Measurements from ENCODE around the gene CCDC146. TPM values are rescaled to one million over a fixed set of nuclear protein-coding genes. Genes with fewer than 3 reads are reported as not detected.
A peak's percentile ranks its signal among the peaks of the same experiment; 100 is the strongest.

CCDC146 gene
- total and polyA plus RNA-seq, 4 donors: 1.3 to 3.9 (median 3.1) TPM

DNA sequence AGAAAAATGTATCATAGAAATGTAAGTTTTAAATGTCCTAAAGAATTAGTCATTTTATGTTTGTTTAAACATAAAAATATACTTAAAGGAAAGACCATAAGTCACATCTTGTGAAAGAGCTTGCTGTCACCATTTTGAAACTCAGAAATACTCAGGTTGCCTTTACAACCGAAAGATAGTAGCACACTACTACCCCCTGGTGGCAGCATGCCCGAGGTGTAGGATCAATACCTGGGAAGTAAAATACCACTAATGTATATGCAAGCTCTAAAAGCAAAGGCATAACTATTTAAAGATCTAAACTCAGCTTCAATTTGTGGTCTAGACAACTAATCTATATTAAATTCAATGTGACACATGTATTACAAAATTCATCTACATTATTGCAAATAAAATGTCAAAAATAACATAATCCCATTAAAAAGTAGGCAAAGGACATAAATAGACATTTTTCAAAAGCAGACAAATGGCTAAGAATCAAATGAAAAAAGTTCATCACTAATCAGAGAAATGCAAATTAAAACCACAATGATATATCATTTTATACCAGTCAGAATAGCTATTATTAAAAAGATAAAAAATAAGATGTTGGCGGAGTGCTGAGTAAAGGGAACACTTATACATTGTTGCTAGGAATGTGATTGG lies 124.9 kb downstream of the CCDC146 start:
- Histone ChIP-seq H3K27me3 (ENCODE audit: control insufficient read depth in 4 of 4, insufficient read depth in 4 of 4, low read length in 3 of 4) (no peaks in the 10 kb centered on the region), H3K4me3 (ENCODE audit: low read depth in 1 of 3, low read length in 3 of 3) (no peak overlapping the region), H3K9ac (ENCODE audit: low read depth in 1 of 2, low read length in 2 of 2) (no peak overlapping the region), H3K27ac (ENCODE audit: low read depth in 1 of 2, low read length in 2 of 2) (no peak overlapping the region), H3K36me3 (ENCODE audit: control insufficient read depth in 4 of 4, insufficient read depth in 3 of 4, low read depth in 1 of 4, low read length in 3 of 4) (no peaks in the 10 kb centered on the region), H3K9me3 (ENCODE audit: control insufficient read depth in 4 of 4, low read length in 3 of 4) (no peaks in the 10 kb centered on the region), H3K4me1 (ENCODE audit: control insufficient read depth in 4 of 4, insufficient read depth in 4 of 4, low read length in 3 of 4) (peaks cover 0 to 13% (median 2%) of the 10 kb centered on the region in 4 donors)
- TF ChIP-seq EGR1 (IDR thresholded peaks at IDR 0.05; ENCODE audit: low read depth in 2 of 2) (no peak), HNF4G (IDR thresholded peaks at IDR 0.05) (no peak), RXRA (IDR thresholded peaks at IDR 0.05) (peak in 1 of 2 donors; percentile 13), SP1 (IDR thresholded peaks at IDR 0.05) (no peak), TAF1 (conservative IDR thresholded peaks at IDR 0.05) (no peak), RAD21 (IDR thresholded peaks at IDR 0.05) (peak; percentile 96 to 98), YY1 (IDR thresholded peaks at IDR 0.05) (peak; percentile 92)
- TF ChIP-seq, protein P1, sequence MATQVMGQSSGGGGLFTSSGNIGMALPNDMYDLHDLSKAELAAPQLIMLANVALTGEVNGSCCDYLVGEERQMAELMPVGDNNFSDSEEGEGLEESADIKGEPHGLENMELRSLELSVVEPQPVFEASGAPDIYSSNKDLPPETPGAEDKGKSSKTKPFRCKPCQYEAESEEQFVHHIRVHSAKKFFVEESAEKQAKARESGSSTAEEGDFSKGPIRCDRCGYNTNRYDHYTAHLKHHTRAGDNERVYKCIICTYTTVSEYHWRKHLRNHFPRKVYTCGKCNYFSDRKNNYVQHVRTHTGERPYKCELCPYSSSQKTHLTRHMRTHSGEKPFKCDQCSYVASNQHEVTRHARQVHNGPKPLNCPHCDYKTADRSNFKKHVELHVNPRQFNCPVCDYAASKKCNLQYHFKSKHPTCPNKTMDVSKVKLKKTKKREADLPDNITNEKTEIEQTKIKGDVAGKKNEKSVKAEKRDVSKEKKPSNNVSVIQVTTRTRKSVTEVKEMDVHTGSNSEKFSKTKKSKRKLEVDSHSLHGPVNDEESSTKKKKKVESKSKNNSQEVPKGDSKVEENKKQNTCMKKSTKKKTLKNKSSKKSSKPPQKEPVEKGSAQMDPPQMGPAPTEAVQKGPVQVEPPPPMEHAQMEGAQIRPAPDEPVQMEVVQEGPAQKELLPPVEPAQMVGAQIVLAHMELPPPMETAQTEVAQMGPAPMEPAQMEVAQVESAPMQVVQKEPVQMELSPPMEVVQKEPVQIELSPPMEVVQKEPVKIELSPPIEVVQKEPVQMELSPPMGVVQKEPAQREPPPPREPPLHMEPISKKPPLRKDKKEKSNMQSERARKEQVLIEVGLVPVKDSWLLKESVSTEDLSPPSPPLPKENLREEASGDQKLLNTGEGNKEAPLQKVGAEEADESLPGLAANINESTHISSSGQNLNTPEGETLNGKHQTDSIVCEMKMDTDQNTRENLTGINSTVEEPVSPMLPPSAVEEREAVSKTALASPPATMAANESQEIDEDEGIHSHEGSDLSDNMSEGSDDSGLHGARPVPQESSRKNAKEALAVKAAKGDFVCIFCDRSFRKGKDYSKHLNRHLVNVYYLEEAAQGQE (IDR thresholded peaks at IDR 0.05): no peak
- TF ChIP-seq, protein P2, sequence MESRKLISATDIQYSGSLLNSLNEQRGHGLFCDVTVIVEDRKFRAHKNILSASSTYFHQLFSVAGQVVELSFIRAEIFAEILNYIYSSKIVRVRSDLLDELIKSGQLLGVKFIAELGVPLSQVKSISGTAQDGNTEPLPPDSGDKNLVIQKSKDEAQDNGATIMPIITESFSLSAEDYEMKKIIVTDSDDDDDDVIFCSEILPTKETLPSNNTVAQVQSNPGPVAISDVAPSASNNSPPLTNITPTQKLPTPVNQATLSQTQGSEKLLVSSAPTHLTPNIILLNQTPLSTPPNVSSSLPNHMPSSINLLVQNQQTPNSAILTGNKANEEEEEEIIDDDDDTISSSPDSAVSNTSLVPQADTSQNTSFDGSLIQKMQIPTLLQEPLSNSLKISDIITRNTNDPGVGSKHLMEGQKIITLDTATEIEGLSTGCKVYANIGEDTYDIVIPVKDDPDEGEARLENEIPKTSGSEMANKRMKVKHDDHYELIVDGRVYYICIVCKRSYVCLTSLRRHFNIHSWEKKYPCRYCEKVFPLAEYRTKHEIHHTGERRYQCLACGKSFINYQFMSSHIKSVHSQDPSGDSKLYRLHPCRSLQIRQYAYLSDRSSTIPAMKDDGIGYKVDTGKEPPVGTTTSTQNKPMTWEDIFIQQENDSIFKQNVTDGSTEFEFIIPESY (IDR thresholded peaks at IDR 0.05): no peak
- TF ChIP-seq, protein P3, sequence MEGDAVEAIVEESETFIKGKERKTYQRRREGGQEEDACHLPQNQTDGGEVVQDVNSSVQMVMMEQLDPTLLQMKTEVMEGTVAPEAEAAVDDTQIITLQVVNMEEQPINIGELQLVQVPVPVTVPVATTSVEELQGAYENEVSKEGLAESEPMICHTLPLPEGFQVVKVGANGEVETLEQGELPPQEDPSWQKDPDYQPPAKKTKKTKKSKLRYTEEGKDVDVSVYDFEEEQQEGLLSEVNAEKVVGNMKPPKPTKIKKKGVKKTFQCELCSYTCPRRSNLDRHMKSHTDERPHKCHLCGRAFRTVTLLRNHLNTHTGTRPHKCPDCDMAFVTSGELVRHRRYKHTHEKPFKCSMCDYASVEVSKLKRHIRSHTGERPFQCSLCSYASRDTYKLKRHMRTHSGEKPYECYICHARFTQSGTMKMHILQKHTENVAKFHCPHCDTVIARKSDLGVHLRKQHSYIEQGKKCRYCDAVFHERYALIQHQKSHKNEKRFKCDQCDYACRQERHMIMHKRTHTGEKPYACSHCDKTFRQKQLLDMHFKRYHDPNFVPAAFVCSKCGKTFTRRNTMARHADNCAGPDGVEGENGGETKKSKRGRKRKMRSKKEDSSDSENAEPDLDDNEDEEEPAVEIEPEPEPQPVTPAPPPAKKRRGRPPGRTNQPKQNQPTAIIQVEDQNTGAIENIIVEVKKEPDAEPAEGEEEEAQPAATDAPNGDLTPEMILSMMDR (IDR thresholded peaks at IDR 0.05; ENCODE audit: low read depth, low read length, missing input control): peak; percentile 89
- TF ChIP-seq, protein P4, sequence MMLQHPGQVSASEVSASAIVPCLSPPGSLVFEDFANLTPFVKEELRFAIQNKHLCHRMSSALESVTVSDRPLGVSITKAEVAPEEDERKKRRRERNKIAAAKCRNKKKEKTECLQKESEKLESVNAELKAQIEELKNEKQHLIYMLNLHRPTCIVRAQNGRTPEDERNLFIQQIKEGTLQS (IDR thresholded peaks at IDR 0.05): no peak
- TF ChIP-seq, protein P5, sequence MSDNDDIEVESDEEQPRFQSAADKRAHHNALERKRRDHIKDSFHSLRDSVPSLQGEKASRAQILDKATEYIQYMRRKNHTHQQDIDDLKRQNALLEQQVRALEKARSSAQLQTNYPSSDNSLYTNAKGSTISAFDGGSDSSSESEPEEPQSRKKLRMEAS (IDR thresholded peaks at IDR 0.05): no peak
- DNase-seq (ENCODE audit: low spot score): peak; percentile 78
- 34% methylated on average over 3 of the region's 3 CpGs for WGBS

DNA sequence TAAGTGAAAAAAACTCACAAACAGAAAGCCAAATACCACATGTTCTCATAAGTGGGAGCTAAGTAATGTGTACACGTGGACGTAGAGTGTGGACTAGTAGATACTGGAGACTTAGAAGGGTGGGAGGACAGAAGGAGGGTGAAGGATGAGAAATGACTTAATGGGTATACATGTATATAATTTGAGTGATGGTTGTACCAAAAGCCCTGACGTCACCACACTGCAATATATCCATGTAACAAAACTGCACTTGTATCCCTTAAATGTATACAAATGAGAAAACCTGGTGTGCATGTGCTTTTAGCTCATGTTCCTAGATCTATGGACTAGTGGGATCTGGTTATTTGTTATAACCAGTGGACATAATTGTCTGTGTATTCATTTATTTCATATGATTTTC lies 125.7 kb downstream of the CCDC146 start:
- Histone ChIP-seq H3K9me3 (ENCODE audit: control insufficient read depth in 4 of 4, low read length in 3 of 4) (no peaks in the 10 kb centered on the region), H3K4me1 (ENCODE audit: control insufficient read depth in 4 of 4, insufficient read depth in 4 of 4, low read length in 3 of 4) (peaks cover 0 to 13% (median 2%) of the 10 kb centered on the region in 4 donors), H3K27me3 (ENCODE audit: control insufficient read depth in 4 of 4, insufficient read depth in 4 of 4, low read length in 3 of 4) (no peaks in the 10 kb centered on the region), H3K9ac (ENCODE audit: low read depth in 1 of 2, low read length in 2 of 2) (no peak overlapping the region), H3K27ac (ENCODE audit: low read depth in 1 of 2, low read length in 2 of 2) (no peak overlapping the region), H3K36me3 (ENCODE audit: control insufficient read depth in 4 of 4, insufficient read depth in 3 of 4, low read depth in 1 of 4, low read length in 3 of 4) (no peaks in the 10 kb centered on the region), H3K4me3 (ENCODE audit: low read depth in 1 of 3, low read length in 3 of 3) (no peak overlapping the region)
- DNase-seq (ENCODE audit: low spot score): no peak
- WGBS: 81% methylated on average over 3 of the region's 3 CpGs
- no peak for TF ChIP-seq YY1 (IDR thresholded peaks at IDR 0.05)
- TF ChIP-seq, protein P5 (IDR thresholded peaks at IDR 0.05): no peak
- TF ChIP-seq, protein P4 (IDR thresholded peaks at IDR 0.05): no peak
- TF ChIP-seq SP1 (IDR thresholded peaks at IDR 0.05): no peak
- no peak for TF ChIP-seq NR2F2 (IDR thresholded peaks at IDR 0.05)
- no peak for TF ChIP-seq RXRA (IDR thresholded peaks at IDR 0.05)
- TF ChIP-seq JUND (IDR thresholded peaks at IDR 0.05): no peak
- TF ChIP-seq FOXA2 (IDR thresholded peaks at IDR 0.05): no peak
- TF ChIP-seq HNF4A (conservative IDR thresholded peaks at IDR 0.05): no peak
- TF ChIP-seq, protein P1 (IDR thresholded peaks at IDR 0.05): no peak
